Endothelial cell of umbilical vein (primary cell): Measurements from ENCODE around the gene DENND2A. TPM values are rescaled to one million over a fixed set of nuclear protein-coding genes. Genes with fewer than 3 reads are reported as not detected.

Experiments used
- BruUV-seq: library from RNA; stranded (reverse); fragments of 400-500 nt; replicated peaks from 2 replicates; lab custom pipeline; 2021; lab: Mats Ljungman, UMichigan
- CTCF ChIA-PET: fragments of 300-600, 350-600 bp; sonication (Branson Sonifier 250); formaldehyde crosslinking; loops from one replicate; lab custom pipeline; 2021; ENCODE audit warnings: antibody characterized with exemption, inconsistent platforms; lab: Charles Lee
- POLR2A ChIA-PET: fragments of 300-600, 350-600 bp; sonication (Branson Sonifier 250); formaldehyde crosslinking; loops from one replicate; lab custom pipeline; 2021; ENCODE audit warnings: antibody characterized with exemption, inconsistent platforms; lab: Charles Lee
- DNase-seq: peaks from one replicate; pipeline ENCODE4 v3.0.0-alpha.2; 2011; ENCODE audit warnings: low read depth, low spot score
- FAIRE-seq: peaks from 2 replicates; lab custom pipeline; 2011; peaks lifted over from hg19 to GRCh38; lab: Jason Lieb, UNC
- H2AFZ ChIP-seq: 2 replicates; pipeline ENCODE4 v1.6.0; 2012; ENCODE audit warnings: low read depth, low read length, control low read depth, inconsistent platforms
- H3K27ac ChIP-seq: 2 replicates; pipeline ENCODE4 v1.5.1; 2011; ENCODE audit warnings: low read depth, mild to moderate bottlenecking, control low read depth, low read length, moderate library complexity; ENCODE audit not compliant: insufficient read depth
- H3K27me3 ChIP-seq, 2 experiments: 2 replicates each; pipeline versions ENCODE4 v1.6.0 to v1.6.1; 2011; ENCODE audit warnings: low read length in 2 of 2, mixed read lengths in 1 of 2; ENCODE audit not compliant: control insufficient read depth in 2 of 2, insufficient read depth in 2 of 2
- H3K36me3 ChIP-seq, 2 experiments: 2 replicates in 1 of 2; 3 replicates in 1 of 2; pipeline ENCODE4 v1.5.1; 2011; ENCODE audit warnings: low read length in 2 of 2, mild to moderate bottlenecking in 1 of 2, moderate library complexity in 1 of 2; ENCODE audit not compliant: control insufficient read depth in 2 of 2, insufficient read depth in 2 of 2; ENCODE audit errors: extremely low read depth in 1 of 2
- H3K4me1 ChIP-seq: 3 replicates; pipeline ENCODE4 v1.5.1; 2011; ENCODE audit warnings: mild to moderate bottlenecking, low read length; ENCODE audit not compliant: control insufficient read depth, insufficient read depth; ENCODE audit errors: extremely low read depth
- H3K4me2 ChIP-seq: 2 replicates; pipeline ENCODE4 v1.6.1; 2011; ENCODE audit warnings: low read length, control low read depth, mixed read lengths; ENCODE audit not compliant: insufficient read depth
- H3K4me3 ChIP-seq, 3 experiments: fragments of 200-600 bp in 1 of 3; sonication (generic), shearing (Covaris generic) in 1 of 3; replicated peaks in 1 of 3; 2 replicates each; pipeline ENCODE4 v1.5.1; 2011 to 2016; ENCODE audit warnings: control low read depth in 3 of 3, low read length in 3 of 3, mild to moderate bottlenecking in 2 of 3, inconsistent platforms in 1 of 3, low read depth in 1 of 3, moderate library complexity in 1 of 3; ENCODE audit not compliant: insufficient read depth in 1 of 3
- H3K79me2 ChIP-seq: 2 replicates; pipeline ENCODE4 v1.6.0; 2012; ENCODE audit warnings: low read length, inconsistent platforms; ENCODE audit not compliant: control insufficient read depth, insufficient read depth
- H3K9ac ChIP-seq: replicated peaks from 2 replicates; pipeline ENCODE3; 2011; ENCODE audit warnings: low read length, control low read depth; ENCODE audit not compliant: insufficient read depth; ENCODE audit errors: extremely low read depth
- H3K9me1 ChIP-seq: replicated peaks from 3 replicates; pipeline ENCODE4 v1.6.0; 2011; ENCODE audit warnings: mild to moderate bottlenecking, low read length; ENCODE audit not compliant: control insufficient read depth, insufficient read depth; ENCODE audit errors: extremely low read depth
- H3K9me3 ChIP-seq: replicated peaks from 2 replicates; pipeline ENCODE4 v1.5.1; 2012; ENCODE audit warnings: low read length, inconsistent platforms; ENCODE audit not compliant: control insufficient read depth, insufficient read depth
- H4K20me1 ChIP-seq: replicated peaks from 2 replicates; pipeline ENCODE3; 2011; ENCODE audit warnings: mild to moderate bottlenecking, low read length; ENCODE audit not compliant: control insufficient read depth, insufficient read depth; ENCODE audit errors: extremely low read depth
- dilution Hi-C: fragments of 300-500 bp; cut with MboI; formaldehyde crosslinking; loops from one replicate; pipeline ENCODE4 v1.15.0; 2019; ENCODE audit warnings: low sequenced_read_pairs; ENCODE audit not compliant: extremely low pct_ligation_motif_present
- intact Hi-C: fragments of 100-400 bp; cut with micrococcal nuclease; formaldehyde crosslinking; loops from one replicate; pipeline ENCODE4 v1.10.0; 2022
- polyA plus RNA-seq, 4 experiments: library from polyadenylated mRNA; depleted of rRNA in 3 of 4; stranded (reverse) in 3 of 4; unstranded in 1 of 4; fragments of >200 nt; gene quantifications; 2 replicates each; pipeline versions ENCODE4 v1.2.1 to v1.2.3, GENCODE V29; 2011 to 2012; ENCODE audit warnings: missing spikeins in 1 of 4
- small RNA-seq: library from RNA; depleted of rRNA; stranded (forward); fragments of <200 nt; gene quantifications from one replicate; pipeline ENCODE3, GENCODE V24; 2012; ENCODE audit warnings: low replicate concordance, low read depth; ENCODE audit not compliant: insufficient read depth, insufficient read length
- total RNA-seq: library from RNA; stranded (reverse); gene quantifications from 2 replicates; pipeline ENCODE4 v1.2.3, GENCODE V29; 2021
- TF ChIP-seq, protein P1 (sequence below), 2 donors: IDR thresholded peaks; 1 replicate in 1 of 2; 2 replicates in 1 of 2; pipeline ENCODE4 v1.5.1; 2011; ENCODE audit warnings: low read length in 2 of 2, mild to moderate bottlenecking in 2 of 2, moderate library complexity in 2 of 2, control low read depth in 1 of 2, inconsistent platforms in 1 of 2, low read depth in 1 of 2; ENCODE audit not compliant: insufficient read depth in 1 of 2; ENCODE audit errors: extremely low read depth in 1 of 2
- TF ChIP-seq, protein P2 (sequence below): IDR thresholded peaks from 2 replicates; pipeline ENCODE4 v1.6.1; 2011; ENCODE audit not compliant: insufficient read depth, insufficient read length

The DENND2A gene
- total and polyA plus RNA-seq, 2 donors (not counting 3 experiments of a cell fraction or from before 2014, with no cell fraction given), result 0.33 TPM; not detected in 1

DNA sequence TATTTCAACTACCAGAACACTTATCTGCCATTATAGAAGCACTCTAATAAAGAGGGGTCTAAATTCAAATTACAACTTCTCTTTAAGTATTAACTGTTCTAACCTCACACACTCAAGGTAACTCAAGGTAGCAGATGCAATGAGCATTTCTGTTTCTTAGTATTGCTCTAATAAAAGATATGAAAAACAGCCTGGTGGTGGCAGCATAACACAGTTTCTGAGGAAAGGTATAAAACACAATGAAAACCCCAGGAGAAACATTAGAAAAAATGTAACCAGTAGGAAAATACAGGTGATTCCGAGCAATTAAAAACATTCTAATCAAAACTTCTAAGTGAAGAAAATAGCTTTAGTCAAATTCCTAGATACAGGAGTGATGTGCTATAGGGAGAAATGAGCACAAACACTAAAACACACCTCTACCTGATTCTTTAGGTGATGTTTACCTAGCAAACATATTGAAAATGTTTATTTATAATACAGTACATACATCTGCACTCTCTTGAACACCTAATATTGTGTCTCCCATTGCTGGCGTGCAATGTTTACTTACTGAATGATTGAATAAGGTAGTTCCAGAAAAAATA lies 164.8 kb downstream of the DENND2A start:
- Histone ChIP-seq H3K36me3 (no peaks in the 10 kb centered on the region), H3K4me2 (no peak overlapping the region), H3K9me3 (no peaks in the 10 kb centered on the region), H2AFZ (no peak overlapping the region), H3K9me1 (no peaks in the 10 kb centered on the region), H4K20me1 (no peaks in the 10 kb centered on the region), H3K27ac (no peak overlapping the region), H3K4me3 (no peak overlapping the region), H3K27me3 (no peaks in the 10 kb centered on the region), H3K79me2 (peaks cover 46% of the 10 kb centered on the region), H3K9ac (no peak overlapping the region), H3K4me1 (peaks cover 13% of the 10 kb centered on the region)
- ChIA-PET POLR2A (no interaction called here), CTCF (interaction anchor here (1.4 to 2.9 kb wide), 3 partner anchors 13 to 178 kb away, joined by 4 to 15 read pairs (median 5); no protein-coding TSS in a partner anchor)
- dilution Hi-C loops, result no loop called here
- DNase-seq (peak; percentile 60), FAIRE-seq (no peak)
- TF ChIP-seq, protein P1, sequence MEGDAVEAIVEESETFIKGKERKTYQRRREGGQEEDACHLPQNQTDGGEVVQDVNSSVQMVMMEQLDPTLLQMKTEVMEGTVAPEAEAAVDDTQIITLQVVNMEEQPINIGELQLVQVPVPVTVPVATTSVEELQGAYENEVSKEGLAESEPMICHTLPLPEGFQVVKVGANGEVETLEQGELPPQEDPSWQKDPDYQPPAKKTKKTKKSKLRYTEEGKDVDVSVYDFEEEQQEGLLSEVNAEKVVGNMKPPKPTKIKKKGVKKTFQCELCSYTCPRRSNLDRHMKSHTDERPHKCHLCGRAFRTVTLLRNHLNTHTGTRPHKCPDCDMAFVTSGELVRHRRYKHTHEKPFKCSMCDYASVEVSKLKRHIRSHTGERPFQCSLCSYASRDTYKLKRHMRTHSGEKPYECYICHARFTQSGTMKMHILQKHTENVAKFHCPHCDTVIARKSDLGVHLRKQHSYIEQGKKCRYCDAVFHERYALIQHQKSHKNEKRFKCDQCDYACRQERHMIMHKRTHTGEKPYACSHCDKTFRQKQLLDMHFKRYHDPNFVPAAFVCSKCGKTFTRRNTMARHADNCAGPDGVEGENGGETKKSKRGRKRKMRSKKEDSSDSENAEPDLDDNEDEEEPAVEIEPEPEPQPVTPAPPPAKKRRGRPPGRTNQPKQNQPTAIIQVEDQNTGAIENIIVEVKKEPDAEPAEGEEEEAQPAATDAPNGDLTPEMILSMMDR (IDR thresholded peaks at IDR 0.05; ENCODE audit: extremely low read depth in 1 of 2, insufficient read depth in 1 of 2, low read depth in 1 of 2, low read length in 2 of 2), result peak; percentile 24 to 25
- TF ChIP-seq, protein P2, sequence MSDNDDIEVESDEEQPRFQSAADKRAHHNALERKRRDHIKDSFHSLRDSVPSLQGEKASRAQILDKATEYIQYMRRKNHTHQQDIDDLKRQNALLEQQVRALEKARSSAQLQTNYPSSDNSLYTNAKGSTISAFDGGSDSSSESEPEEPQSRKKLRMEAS, result no peak
- intact Hi-C loops, result loop anchor here (1.0 to 5.0 kb wide), 3 partner anchors 129 to 1171 kb away; no protein-coding TSS in a partner anchor
- no TSS peak for BruUV-seq

Small RNAs within 50 kb of the gene (small RNA-seq; reads per million reads assigned to genes)
- not detected for gene RF00019
- gene RN7SL771P, result not detected

Other genes with a start within 250 kb of the DENND2A start
- gene SLC37A3, start 242.3 kb downstream of the DENND2A start, total RNA-seq, result 32.7 and 35.3 TPM in 2 replicates
- gene SLC37A3, start 242.3 kb downstream of the DENND2A start, polyA plus RNA-seq, result 47.0 and 59.7 TPM in 2 replicates
- not detected in 2 replicates for gene RAB19, start 236.8 kb downstream of the DENND2A start, total RNA-seq
- gene RAB19, start 236.8 kb downstream of the DENND2A start, polyA plus RNA-seq, result not detected in 2 replicates
- gene MKRN1, start 161.3 kb downstream of the DENND2A start, total RNA-seq, result 52.1 and 52.2 TPM in 2 replicates
- 18.4 and 24.9 TPM in 2 replicates for gene MKRN1, start 161.3 kb downstream of the DENND2A start, polyA plus RNA-seq
- 12.5 and 13.3 TPM in 2 replicates for gene ADCK2, start 32.1 kb upstream of the DENND2A start, total RNA-seq
- gene ADCK2, start 32.1 kb upstream of the DENND2A start, polyA plus RNA-seq, result 10.3 and 11.2 TPM in 2 replicates
- 197 and 221 TPM in 2 replicates for gene NDUFB2, start 55.9 kb upstream of the DENND2A start, total RNA-seq
- gene NDUFB2, start 55.9 kb upstream of the DENND2A start, polyA plus RNA-seq, result 1,075 and 1,240 TPM in 2 replicates